Measurements from ENCODE around the gene HGD.

GRCh38 chr3:120637851-120638559, 44.0 kb downstream of the HGD start:
- no peak for TF ChIP-seq CTCF (conservative IDR thresholded peaks at IDR 0.05)
- no peak for TF ChIP-seq ZFX (IDR thresholded peaks at IDR 0.05)
